ENCODE measurements around the gene NUDCD3.

- TF ChIP-seq CTCF (IDR thresholded peaks at IDR 0.05; ENCODE audit: low read length) (no peak), EZH2phosphoT487 (IDR thresholded peaks at IDR 0.05; ENCODE audit: low read length) (no peak), EZH2 (optimal IDR thresholded peaks at IDR 0.05; ENCODE audit: low read depth, low read length) (no peak)
Measured at GRCh38 chr7:44396931-44397545, 93.4 kb downstream of the NUDCD3 start.

Data from MM.1S (cell line).